Hepatocyte (in vitro differentiated cells): ENCODE results near the gene TRAF3. TPM values are rescaled to one million over a fixed set of nuclear protein-coding genes. Genes with fewer than 3 reads are reported as not detected.

Source experiments
- DNase-seq: peaks from one replicate; pipeline ENCODE4 v3.0.0-alpha.2; 2016; ENCODE audit warnings: low spot score
- H2AFZ ChIP-seq: fragments of 200-600 bp; sonication (generic); 2 replicates; pipeline ENCODE4 v1.6.0; 2016; ENCODE audit warnings: antibody characterized with exemption, mild to moderate bottlenecking
- H3K27ac ChIP-seq: fragments of 200-600 bp; sonication (generic); 2 replicates; pipeline ENCODE4 v1.5.1; 2016; ENCODE audit warnings: mild to moderate bottlenecking
- H3K27me3 ChIP-seq: fragments of 200-600 bp; sonication (generic); 2 replicates; pipeline ENCODE4 v1.6.1; 2016
- H3K36me3 ChIP-seq: fragments of 200-600 bp; sonication (generic); replicated peaks from 2 replicates; pipeline ENCODE4 v1.5.1; 2016; ENCODE audit warnings: low read depth; ENCODE audit not compliant: insufficient read depth
- H3K4me1 ChIP-seq: fragments of 200-600 bp; sonication (generic); 2 replicates; pipeline ENCODE4 v1.5.1; 2016; ENCODE audit warnings: mild to moderate bottlenecking, moderate library complexity; ENCODE audit not compliant: insufficient read depth
- H3K4me2 ChIP-seq: fragments of 200-600 bp; sonication (generic); 2 replicates; pipeline ENCODE4 v1.6.0; 2016
- H3K4me3 ChIP-seq: fragments of 200-600 bp; sonication (generic); 2 replicates; pipeline ENCODE4 v1.5.1; 2016; ENCODE audit warnings: mild to moderate bottlenecking
- H3K79me2 ChIP-seq: fragments of 200-600 bp; sonication (generic); 2 replicates; pipeline ENCODE4 v1.6.0; 2017; ENCODE audit warnings: mild to moderate bottlenecking
- H3K9me2 ChIP-seq: fragments of 200-600 bp; sonication (generic); replicated peaks from 2 replicates; pipeline ENCODE4 v1.6.0; 2017; ENCODE audit warnings: mild to moderate bottlenecking; ENCODE audit not compliant: insufficient read depth
- H3K9me3 ChIP-seq: fragments of 200-600 bp; sonication (generic); 2 replicates; pipeline ENCODE4 v1.5.1; 2016; ENCODE audit warnings: low read depth, mild to moderate bottlenecking
- H4K20me1 ChIP-seq: fragments of 200-600 bp; sonication (generic); 2 replicates; pipeline ENCODE4 v1.6.0; 2016; ENCODE audit warnings: mild to moderate bottlenecking; ENCODE audit not compliant: insufficient read depth, poor library complexity, severe bottlenecking
- CTCF ChIP-seq: fragments of 200-600 bp; sonication (generic); IDR thresholded peaks from 2 replicates; pipeline ENCODE4 v1.5.1; 2016; ENCODE audit warnings: antibody characterized with exemption, mild to moderate bottlenecking; ENCODE audit not compliant: poor library complexity
- EZH2 ChIP-seq: fragments of 200-600 bp; sonication (generic); IDR thresholded peaks from 2 replicates; pipeline ENCODE4 v1.6.1; 2016; ENCODE audit warnings: antibody characterized with exemption, mild to moderate bottlenecking, borderline replicate concordance
- EZH2phosphoT487 ChIP-seq: fragments of 200-600 bp; sonication (generic); IDR thresholded peaks from one replicate; pipeline ENCODE4 v1.6.1; 2018; ENCODE audit warnings: antibody characterized with exemption, mild to moderate bottlenecking, low read depth, moderate library complexity; ENCODE audit not compliant: unreplicated experiment, severe bottlenecking
- whole genome bisulfite sequencing: methylation state at CpG from one replicate; pipeline ENCODE4 v1.1.6; 2016; ENCODE audit warnings: low lambda C conversion rate; ENCODE audit errors: missing lambda C conversion rate; 5-methylcytosine and 5-hydroxymethylcytosine counted together
- polyA plus RNA-seq: library from polyadenylated mRNA; unstranded; fragments of >200 nt; fragmentation: Nextera tagmentation; extraction: Ambion mirVana; gene quantifications from 2 replicates; pipeline ENCODE4 v1.2.1, GENCODE V29; 2016
- total RNA-seq: library from RNA; depleted of rRNA; stranded (reverse); fragments of >200 nt; gene quantifications from 2 replicates; pipeline ENCODE4 v1.2.3, GENCODE V29; 2014

Gene TRAF3
- total and polyA plus RNA-seq, 2 experiments from 2014 or later: 8.0 to 15.8 TPM

- no peak overlapping the region for H3K4me2 ChIP-seq
Observed at GRCh38 chr14:102940729-102941362, 163.6 kb downstream of the TRAF3 start.

GRCh38 chr14:102941419-102942011 lies 164.3 kb downstream of the TRAF3 start:
- Histone ChIP-seq H4K20me1 (no peaks in the 10 kb centered on the region), H3K4me3 (no peak overlapping the region), H2AFZ (no peak overlapping the region), H3K4me1 (no peaks in the 10 kb centered on the region), H3K27me3 (no peaks in the 10 kb centered on the region), H3K9me3 (no peaks in the 10 kb centered on the region), H3K79me2 (no peaks in the 10 kb centered on the region), H3K9me2 (no peaks in the 10 kb centered on the region), H3K36me3 (no peaks in the 10 kb centered on the region), H3K27ac (no peak overlapping the region), H3K4me2 (no peak overlapping the region)
- DNase-seq: no peak
- TF ChIP-seq CTCF (no peak), EZH2 (no peak)
- WGBS: 89% methylated on average over 10 of the region's 10 CpGs

More at GRCh38 chr14:102940729-102941362, 163.6 kb downstream of the TRAF3 start:
- TF ChIP-seq EZH2phosphoT487: no peak
- no peak for TF ChIP-seq CTCF
- TF ChIP-seq EZH2: no peak
- Histone ChIP-seq H4K20me1 (no peaks in the 10 kb centered on the region), H3K79me2 (no peaks in the 10 kb centered on the region), H3K4me1 (no peaks in the 10 kb centered on the region), H2AFZ (no peak overlapping the region), H3K27me3 (no peaks in the 10 kb centered on the region), H3K9me3 (no peaks in the 10 kb centered on the region), H3K27ac (no peak overlapping the region), H3K36me3 (no peaks in the 10 kb centered on the region), H3K4me3 (no peak overlapping the region), H3K9me2 (no peaks in the 10 kb centered on the region)
- 94% methylated on average over 19 of the region's 19 CpGs for WGBS
- DNase-seq: no peak

- TF ChIP-seq EZH2phosphoT487 (no peak), CTCF (no peak), EZH2 (no peak)
- DNase-seq: no peak
- no peaks in the 10 kb centered on the region for H3K36me3 ChIP-seq
- no peaks in the 10 kb centered on the region for H3K9me2 ChIP-seq
- H3K79me2 ChIP-seq: no peaks in the 10 kb centered on the region
- H3K9me3 ChIP-seq: no peaks in the 10 kb centered on the region
- no peak overlapping the region for H3K27ac ChIP-seq
- H3K4me2 ChIP-seq: no peak overlapping the region
- H4K20me1 ChIP-seq: no peaks in the 10 kb centered on the region
- no peak overlapping the region for H2AFZ ChIP-seq
- H3K4me1 ChIP-seq: no peaks in the 10 kb centered on the region
- 96% methylated on average over 13 of the region's 13 CpGs for WGBS
- no peaks in the 10 kb centered on the region for H3K27me3 ChIP-seq
- no peak overlapping the region for H3K4me3 ChIP-seq
Observed at GRCh38 chr14:102942069-102942468, 164.8 kb downstream of the TRAF3 start.
